ENCODE data around the gene DMBX1.

- TF ChIP-seq CTCF (IDR thresholded peaks at IDR 0.05; ENCODE audit: low read depth, low read length, poor library complexity, severe bottlenecking), result no peak
- no peak for TF ChIP-seq EZH2phosphoT487 (IDR thresholded peaks at IDR 0.05; ENCODE audit: borderline replicate concordance, low read length)
Measured at GRCh38 chr1:46450160-46450517, 39.5 kb upstream of the DMBX1 start.
